HFF-Myc (cell line): ENCODE results near the gene DMD.
A peak's percentile ranks its signal among the peaks of the same experiment; 100 is the strongest.

Experiments
- DNase-seq: peaks from one replicate; pipeline ENCODE4 v3.0.0-alpha.2; 2011; ENCODE audit warnings: low read depth; ENCODE audit errors: extremely low read depth
- H3K4me3 ChIP-seq: replicated peaks from 2 replicates; pipeline ENCODE4 v1.5.1; 2011; ENCODE audit warnings: low read depth, mild to moderate bottlenecking, control low read depth, low read length
- TF ChIP-seq, protein P1 (sequence below): IDR thresholded peaks from 2 replicates; pipeline ENCODE4 v1.5.1; 2012; ENCODE audit warnings: mild to moderate bottlenecking, low read depth, low read length, control low read depth; ENCODE audit errors: missing control alignments

The DMD gene

GRCh38 chrX:31237189-31237588 is 1974.2 kb downstream of the DMD start:
- TF ChIP-seq, protein P1, sequence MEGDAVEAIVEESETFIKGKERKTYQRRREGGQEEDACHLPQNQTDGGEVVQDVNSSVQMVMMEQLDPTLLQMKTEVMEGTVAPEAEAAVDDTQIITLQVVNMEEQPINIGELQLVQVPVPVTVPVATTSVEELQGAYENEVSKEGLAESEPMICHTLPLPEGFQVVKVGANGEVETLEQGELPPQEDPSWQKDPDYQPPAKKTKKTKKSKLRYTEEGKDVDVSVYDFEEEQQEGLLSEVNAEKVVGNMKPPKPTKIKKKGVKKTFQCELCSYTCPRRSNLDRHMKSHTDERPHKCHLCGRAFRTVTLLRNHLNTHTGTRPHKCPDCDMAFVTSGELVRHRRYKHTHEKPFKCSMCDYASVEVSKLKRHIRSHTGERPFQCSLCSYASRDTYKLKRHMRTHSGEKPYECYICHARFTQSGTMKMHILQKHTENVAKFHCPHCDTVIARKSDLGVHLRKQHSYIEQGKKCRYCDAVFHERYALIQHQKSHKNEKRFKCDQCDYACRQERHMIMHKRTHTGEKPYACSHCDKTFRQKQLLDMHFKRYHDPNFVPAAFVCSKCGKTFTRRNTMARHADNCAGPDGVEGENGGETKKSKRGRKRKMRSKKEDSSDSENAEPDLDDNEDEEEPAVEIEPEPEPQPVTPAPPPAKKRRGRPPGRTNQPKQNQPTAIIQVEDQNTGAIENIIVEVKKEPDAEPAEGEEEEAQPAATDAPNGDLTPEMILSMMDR = no peak
- no peak overlapping the region for H3K4me3 ChIP-seq
- no peak for DNase-seq

GRCh38 chrX:31236231-31236630 is 1975.1 kb downstream of the DMD start:
- no peak overlapping the region for H3K4me3 ChIP-seq
- TF ChIP-seq, protein P1 = no peak
- no peak for DNase-seq

DNA sequence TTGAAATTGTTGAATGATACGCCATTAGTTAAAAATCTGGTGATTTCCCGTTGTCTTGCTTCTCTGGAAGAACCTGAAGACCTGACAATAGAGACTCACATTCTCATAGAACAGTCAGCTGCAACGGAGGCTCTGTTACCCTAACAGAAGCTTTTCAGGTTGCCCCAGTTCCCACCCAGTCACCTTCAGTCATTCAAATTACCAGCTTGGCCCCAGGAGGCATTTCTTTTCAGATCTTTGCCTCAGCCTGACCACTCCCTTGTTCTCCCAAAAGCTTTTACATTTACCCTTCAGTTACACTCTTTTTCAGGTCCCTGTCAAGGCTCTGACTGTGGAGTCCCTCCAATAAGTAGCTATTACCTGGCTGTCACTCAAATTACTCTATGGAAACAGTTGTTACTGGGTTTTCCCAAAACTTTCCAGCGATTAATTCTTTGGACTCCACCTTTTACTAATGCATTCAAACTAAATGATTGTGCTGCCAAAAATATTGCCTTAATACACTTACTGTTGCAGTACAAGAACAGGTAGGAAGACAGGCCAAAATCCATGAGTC is 1977.3 kb downstream of the DMD start:
- no peak for DNase-seq

DNA sequence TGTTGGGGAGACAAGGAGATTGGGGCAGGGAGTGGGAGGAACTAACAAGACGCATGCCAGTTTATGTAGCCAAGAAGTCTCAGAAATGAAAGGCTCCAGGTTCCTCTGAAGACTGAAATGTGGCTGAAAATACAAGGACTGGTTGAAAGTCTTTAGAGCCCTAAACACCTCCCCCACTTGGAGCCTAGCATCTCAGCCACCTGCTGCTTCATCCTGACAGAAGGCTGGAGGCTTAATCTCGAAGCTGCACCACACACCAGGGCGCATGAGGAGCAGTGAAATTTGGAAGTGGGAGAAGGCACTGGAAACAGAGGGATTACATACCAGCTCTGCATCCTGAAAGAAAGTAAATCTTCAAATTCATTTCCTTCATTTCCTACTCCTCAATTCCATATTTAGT is 1978.8 kb downstream of the DMD start:
- H3K4me3 ChIP-seq = no peak overlapping the region
- TF ChIP-seq, protein P1 = no peak
- DNase-seq = no peak

More for the DNA sequence above, 1977.3 kb downstream of the DMD start:
- TF ChIP-seq, protein P1 = no peak
- no peak overlapping the region for H3K4me3 ChIP-seq

- DNase-seq = no peak
- TF ChIP-seq, protein P1 = no peak
- no peak overlapping the region for H3K4me3 ChIP-seq
These were observed 1982.4 kb downstream of the DMD start for GRCh38 chrX:31228909-31229308.

GRCh38 chrX:31228415-31228832 is 1982.9 kb downstream of the DMD start:
- TF ChIP-seq, protein P1 = no peak
- H3K4me3 ChIP-seq = no peak overlapping the region
- peak; percentile 67 for DNase-seq

DNA sequence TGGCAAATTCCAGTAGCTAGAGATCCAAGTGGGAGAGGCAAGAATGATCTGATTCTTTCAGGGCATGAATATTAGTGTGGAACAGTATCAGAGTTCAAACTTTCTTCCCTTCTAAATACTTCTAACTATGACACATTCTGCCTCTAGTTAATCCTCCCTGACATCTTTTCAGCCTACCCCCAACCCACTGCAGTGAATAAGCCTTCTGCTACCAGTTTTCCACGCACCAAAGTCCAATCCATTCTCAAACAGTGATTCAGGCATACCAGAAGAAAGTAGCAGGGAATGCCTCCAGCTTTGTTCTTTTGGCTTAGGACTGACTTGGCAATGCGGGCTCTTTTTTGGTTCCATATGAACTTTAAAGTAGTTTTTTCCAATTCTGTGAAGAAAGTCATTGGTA is 1984.1 kb downstream of the DMD start:
- TF ChIP-seq, protein P1 = no peak
- H3K4me3 ChIP-seq = no peak overlapping the region
- DNase-seq = no peak
